ENCODE results near the gene ZNF460. TPM values are rescaled to one million over a fixed set of nuclear protein-coding genes. Genes with fewer than 3 reads are reported as not detected.

ZNF460 gene
- total RNA-seq, 3 donors from 2014 or later: 30.1 to 52.2 (median 49.2) TPM

DNA sequence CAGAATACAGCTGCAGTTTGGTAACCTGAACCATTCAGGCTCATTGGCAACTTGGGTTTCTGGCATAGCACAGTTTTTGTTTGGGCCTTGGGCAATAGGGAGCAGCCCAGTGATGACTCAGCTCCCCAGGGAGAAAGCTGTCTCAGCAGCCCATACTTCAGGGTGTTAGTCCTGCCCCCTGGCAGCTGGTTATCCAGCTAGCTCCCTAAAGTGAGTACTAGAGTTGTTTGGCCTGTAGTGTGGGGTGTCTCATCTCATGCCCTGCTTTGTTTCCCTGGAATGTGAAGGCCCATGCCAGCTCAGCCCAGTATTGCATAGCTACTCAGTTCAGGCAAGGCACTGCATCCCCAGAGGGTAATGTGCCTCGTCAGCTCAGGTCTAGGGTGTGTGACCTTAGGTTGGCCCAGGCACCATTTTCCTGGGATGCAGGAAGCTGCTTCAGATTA, 21.8 kb downstream of the ZNF460 start:
- peaks cover 55% of the 10 kb centered on the region for H3K36me3 Mint-ChIP-seq (ENCODE audit: insufficient read depth)
- peaks cover 15% of the 10 kb centered on the region for H3K9me3 Mint-ChIP-seq
- no peaks in the 10 kb centered on the region for H3K27me3 Mint-ChIP-seq (ENCODE audit: low read depth)
- DNase-seq (no peak), ATAC-seq (no peak)
- no peak overlapping the region for H3K4me3 Mint-ChIP-seq
- H3K4me1 Mint-ChIP-seq (ENCODE audit: low read depth): peaks cover 12% of the 10 kb centered on the region

DNA sequence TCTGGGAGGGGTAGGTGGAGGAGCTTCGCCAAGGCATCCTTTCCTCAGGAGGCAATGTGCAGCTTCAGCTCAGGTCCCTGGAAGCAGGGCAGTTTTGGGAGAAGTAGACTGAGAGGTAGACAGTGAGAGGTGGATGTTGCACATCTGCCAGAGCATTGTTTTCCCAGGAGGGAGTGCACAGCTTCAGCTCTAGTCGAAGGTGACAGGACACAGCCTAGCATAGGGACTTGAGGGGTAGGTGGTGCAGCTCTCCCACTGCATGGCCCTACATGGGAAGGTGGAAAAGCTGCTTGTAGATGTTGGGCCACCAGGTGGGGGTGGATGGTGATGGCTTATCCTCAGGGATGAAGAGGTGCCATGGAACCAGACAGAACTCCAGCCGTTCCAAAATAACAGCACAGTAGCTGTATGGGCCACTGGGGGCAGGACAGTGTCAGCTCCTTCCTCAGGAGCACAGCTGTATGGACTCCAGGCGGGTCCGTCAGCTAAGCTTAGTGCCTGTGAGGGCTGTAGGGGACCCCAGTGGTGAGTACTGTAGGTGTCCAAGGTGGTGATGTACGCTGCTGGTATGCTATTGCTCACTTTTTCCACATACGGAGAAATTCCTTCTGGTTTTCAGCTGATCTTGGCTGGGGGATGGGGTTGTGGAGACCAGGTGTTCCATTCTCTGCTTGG, 22.6 kb downstream of the ZNF460 start:
- no peaks in the 10 kb centered on the region for H3K27me3 Mint-ChIP-seq (ENCODE audit: low read depth)
- peaks cover 48% of the 10 kb centered on the region for H3K36me3 Mint-ChIP-seq (ENCODE audit: insufficient read depth)
- ATAC-seq (no peak), DNase-seq (no peak)
- H3K4me1 Mint-ChIP-seq (ENCODE audit: low read depth): peaks cover 6% of the 10 kb centered on the region
- no peak overlapping the region for H3K4me3 Mint-ChIP-seq
- H3K9me3 Mint-ChIP-seq: peaks cover 8% of the 10 kb centered on the region

DNA sequence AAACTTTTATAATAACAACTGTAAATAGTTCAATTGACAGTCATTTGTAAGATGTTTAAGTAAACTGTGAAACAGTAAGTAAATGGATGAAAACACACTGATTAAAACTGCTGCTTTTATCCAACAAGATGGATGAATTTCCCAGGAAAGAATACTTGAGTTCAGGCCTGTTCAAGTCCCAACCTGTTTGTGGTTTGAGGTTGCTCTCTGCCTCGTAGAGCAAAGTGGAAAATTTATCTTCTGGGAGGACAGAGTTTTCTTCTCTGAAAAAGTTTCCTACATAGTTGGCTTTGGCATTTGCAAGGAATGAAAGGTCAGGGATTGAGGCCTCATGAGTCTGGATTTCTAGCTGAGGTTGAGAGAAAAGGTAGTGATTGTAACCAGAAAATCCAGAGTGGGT, 24.8 kb downstream of the ZNF460 start:
- H3K36me3 Mint-ChIP-seq (ENCODE audit: insufficient read depth): peaks cover 35% of the 10 kb centered on the region
- peaks cover 1% of the 10 kb centered on the region for H3K4me1 Mint-ChIP-seq (ENCODE audit: low read depth)
- ATAC-seq (no peak), DNase-seq (no peak)
- no peaks in the 10 kb centered on the region for H3K27me3 Mint-ChIP-seq (ENCODE audit: low read depth)
- H3K9me3 Mint-ChIP-seq: peaks cover 12% of the 10 kb centered on the region
- no peak overlapping the region for H3K4me3 Mint-ChIP-seq

DNA sequence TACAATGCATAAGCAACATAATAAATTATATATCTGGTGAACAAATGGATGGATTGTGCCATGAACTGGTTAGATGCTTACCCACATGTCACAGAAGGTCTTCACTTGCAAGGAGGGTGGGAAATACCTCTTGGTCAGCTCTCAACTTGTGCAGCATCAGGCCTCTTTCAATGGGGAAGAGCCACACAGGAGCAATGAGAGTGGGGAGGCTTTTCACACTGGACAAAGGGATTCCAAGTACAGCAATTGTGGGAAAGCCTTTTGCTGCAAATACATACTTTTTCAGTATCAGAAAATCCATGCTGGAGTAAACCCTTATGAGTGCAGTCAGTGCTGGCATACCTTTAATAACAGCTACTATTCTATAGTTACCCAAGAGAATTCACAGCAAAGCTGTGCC, 28.2 kb downstream of the ZNF460 start:
- Mint-ChIP-seq H3K27me3 (ENCODE audit: low read depth) (peaks cover 1% of the 10 kb centered on the region), H3K4me3 (no peak overlapping the region), H3K36me3 (ENCODE audit: insufficient read depth) (peaks cover 13% of the 10 kb centered on the region), H3K4me1 (ENCODE audit: low read depth) (peaks cover 1% of the 10 kb centered on the region), H3K9me3 (peaks cover 13% of the 10 kb centered on the region)
- no peak for DNase-seq
- no peak for ATAC-seq

DNA sequence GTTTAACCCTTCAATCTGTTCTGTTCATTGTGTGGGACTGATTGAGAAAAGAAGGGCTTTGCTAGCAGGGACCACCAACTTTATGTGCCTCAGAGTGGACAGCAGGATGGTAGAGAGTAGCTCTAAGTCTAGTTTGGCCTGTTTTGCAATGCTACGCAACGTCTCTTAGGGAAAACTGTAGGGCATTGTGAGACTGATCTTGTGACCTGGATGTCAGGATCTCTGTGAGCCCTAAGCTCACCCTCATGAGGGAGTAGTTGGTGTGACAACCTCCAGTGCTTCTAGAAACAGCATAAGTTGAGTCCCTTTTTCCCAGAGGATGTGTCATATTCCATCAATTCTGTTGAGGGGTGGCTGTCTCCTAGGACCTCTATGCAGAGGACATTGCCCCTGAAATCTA, 30.5 kb downstream of the ZNF460 start:
- H3K4me3 Mint-ChIP-seq: no peak overlapping the region
- peaks cover 28% of the 10 kb centered on the region for H3K9me3 Mint-ChIP-seq
- no peaks in the 10 kb centered on the region for H3K36me3 Mint-ChIP-seq (ENCODE audit: insufficient read depth)
- peaks cover 1% of the 10 kb centered on the region for H3K4me1 Mint-ChIP-seq (ENCODE audit: low read depth)
- peaks cover 16% of the 10 kb centered on the region for H3K27me3 Mint-ChIP-seq (ENCODE audit: low read depth)
- no peak for DNase-seq
- ATAC-seq: no peak

DNA sequence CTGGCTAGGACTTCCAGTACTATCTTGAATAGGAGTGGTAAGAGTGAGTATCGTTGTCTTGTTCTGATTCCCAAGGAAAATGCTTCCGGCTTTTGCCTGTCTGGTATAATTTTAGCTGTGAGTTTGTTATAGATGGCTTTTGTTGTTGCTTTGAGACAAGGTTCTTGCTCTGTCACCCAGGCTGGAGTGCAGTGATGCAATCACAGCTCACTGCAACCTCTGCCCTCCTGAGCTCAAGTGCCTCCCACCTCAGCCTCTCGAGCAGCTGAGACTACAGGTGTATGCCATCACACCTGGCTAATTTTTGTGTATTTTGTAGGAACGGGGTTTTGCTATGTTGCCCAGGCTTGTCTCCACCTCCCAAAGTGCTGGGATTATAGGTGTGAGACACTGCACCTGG, 33.9 kb downstream of the ZNF460 start:
- H3K27me3 Mint-ChIP-seq (ENCODE audit: low read depth): peaks cover 30% of the 10 kb centered on the region
- ATAC-seq (no peak), DNase-seq (no peak)
- H3K36me3 Mint-ChIP-seq (ENCODE audit: insufficient read depth): no peaks in the 10 kb centered on the region
- peaks cover 29% of the 10 kb centered on the region for H3K9me3 Mint-ChIP-seq
- no peak overlapping the region for H3K4me3 Mint-ChIP-seq
- peaks cover 1% of the 10 kb centered on the region for H3K4me1 Mint-ChIP-seq (ENCODE audit: low read depth)

DNA sequence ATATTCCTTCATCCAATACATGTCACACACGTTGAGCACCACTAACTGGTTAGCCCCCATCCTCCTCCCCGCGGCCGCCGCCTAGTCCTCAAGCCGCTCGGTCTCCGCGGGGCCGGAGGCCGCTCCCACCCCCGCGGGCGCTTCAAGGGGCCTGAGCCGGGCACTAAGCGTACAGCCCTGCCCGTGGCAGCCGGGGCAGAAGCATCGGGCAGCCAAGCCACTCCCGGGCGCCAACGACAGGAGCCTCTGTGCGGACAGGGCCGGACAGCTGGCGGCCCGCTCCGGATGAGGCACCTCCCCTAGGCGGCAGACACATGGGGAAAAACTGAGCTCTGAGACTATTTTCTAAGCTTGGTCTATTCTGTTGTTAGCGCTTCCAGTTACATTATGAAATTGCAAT, 37.2 kb downstream of the ZNF460 start:
- peaks cover 5% of the 10 kb centered on the region for H3K36me3 Mint-ChIP-seq (ENCODE audit: insufficient read depth)
- DNase-seq (no peak), ATAC-seq (no peak)

DNA sequence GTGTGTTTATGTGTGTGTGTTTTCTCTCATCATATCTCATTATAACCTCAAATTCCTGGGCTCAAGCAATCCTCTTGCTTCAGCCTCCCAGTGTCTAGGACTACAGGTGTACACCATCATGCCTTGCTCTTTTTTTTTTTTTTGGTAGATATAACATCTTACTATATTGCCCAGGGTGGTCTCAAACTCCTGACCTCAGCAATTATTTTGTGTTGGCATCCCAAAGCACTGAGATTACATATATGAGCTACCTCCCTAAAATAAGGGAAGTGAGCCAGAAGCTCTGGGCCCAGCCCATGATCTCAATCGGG, 39.5 kb downstream of the ZNF460 start:
- peaks cover 20% of the 10 kb centered on the region for H3K27me3 Mint-ChIP-seq (ENCODE audit: low read depth)
- H3K9me3 Mint-ChIP-seq: peaks cover 26% of the 10 kb centered on the region
- H3K36me3 Mint-ChIP-seq (ENCODE audit: insufficient read depth): peaks cover 23% of the 10 kb centered on the region
- H3K4me3 Mint-ChIP-seq: peak overlapping the region; percentile 83
- peaks cover 29% of the 10 kb centered on the region for H3K4me1 Mint-ChIP-seq (ENCODE audit: low read depth)
- DNase-seq (no peak), ATAC-seq (no peak)

More for the DNA sequence above, 37.2 kb downstream of the ZNF460 start:
- Mint-ChIP-seq H3K9me3 (peaks cover 23% of the 10 kb centered on the region), H3K4me3 (no peak overlapping the region), H3K27me3 (ENCODE audit: low read depth) (peaks cover 28% of the 10 kb centered on the region), H3K4me1 (ENCODE audit: low read depth) (peaks cover 24% of the 10 kb centered on the region)

DNA sequence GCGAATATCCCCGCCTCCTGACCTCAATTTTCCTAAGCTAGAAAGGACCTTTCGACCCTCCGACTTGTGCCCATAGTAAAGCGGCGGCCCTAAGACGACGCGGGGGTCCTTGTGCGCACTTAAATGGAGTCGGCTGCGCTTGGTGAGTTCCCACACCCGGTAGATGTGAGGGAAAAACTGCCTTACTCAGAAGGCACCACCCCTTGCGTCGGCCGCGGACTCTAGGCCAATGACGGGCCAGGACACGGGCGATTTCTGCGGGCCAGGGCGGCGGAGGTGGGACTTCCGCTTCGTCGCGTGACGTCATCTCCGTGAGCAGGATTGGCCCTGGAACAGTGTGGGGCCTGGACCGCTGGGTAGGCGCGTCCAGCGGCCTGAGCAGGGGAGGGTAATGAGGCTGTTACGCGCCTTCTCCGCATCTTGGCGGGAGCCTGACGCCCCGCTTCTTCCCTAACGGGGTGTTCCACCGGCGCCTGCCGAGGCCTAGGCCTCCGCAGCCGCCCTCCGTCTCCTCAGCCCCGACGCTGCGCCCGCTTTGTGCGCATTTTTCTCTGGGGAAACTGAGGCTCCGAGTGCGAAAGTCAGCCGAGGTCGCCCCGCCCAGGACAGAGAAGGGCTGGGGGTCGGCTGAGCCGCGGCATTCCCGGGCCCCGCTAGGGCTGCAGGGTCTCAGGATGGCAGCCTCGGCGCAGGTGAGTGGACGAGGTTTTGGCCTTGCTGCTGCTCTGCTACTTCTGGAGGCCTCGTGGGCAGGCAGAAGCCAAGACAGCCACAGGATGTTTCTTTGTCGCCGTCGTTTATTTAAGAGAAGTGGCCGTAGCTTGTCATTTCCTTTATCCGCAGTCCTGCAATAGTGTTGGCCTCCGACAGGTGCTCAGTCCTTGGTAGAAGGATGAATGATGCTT, 40.1 kb downstream of the ZNF460 start, which contains the start of gene ZNF543:
ZNF543 (plus strand) TSS at position 293 of the 905 bp plus-strand sequence; CDS start at position 675, 382 bp downstream.
- peaks cover 29% of the 10 kb centered on the region for H3K36me3 Mint-ChIP-seq (ENCODE audit: insufficient read depth)
- peaks cover 29% of the 10 kb centered on the region for H3K4me1 Mint-ChIP-seq (ENCODE audit: low read depth)
- peak within 1 kb of the TSS; percentile 83 for H3K4me3 Mint-ChIP-seq
- ATAC-seq (peak; percentile 98 to 99), DNase-seq (peak; percentile 90)
- peaks cover 23% of the 10 kb centered on the region for H3K9me3 Mint-ChIP-seq
- peaks cover 17% of the 10 kb centered on the region for H3K27me3 Mint-ChIP-seq (ENCODE audit: low read depth)

DNA sequence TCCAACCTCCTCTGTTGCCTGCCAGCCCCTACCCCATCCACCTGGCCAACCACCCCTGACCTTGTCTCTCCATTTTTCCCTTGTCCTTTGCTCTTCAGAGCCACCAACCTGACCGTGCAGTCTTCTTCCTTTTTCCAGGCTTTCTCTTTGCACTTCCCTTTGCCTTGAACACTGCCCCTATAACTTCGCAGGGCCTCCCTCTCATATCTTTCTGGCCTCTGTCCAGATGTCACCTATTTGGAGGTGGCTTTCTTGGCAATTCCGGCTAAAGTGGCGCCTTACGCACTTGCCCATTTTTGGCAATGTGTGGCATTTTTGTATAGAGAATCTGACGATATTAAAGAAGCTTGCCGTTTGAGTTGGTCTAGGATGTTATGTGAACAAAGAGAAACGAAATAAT, 40.8 kb downstream of the ZNF460 start:
- DNase-seq: no peak
- peaks cover 29% of the 10 kb centered on the region for H3K4me1 Mint-ChIP-seq (ENCODE audit: low read depth)
- peaks cover 10% of the 10 kb centered on the region for H3K27me3 Mint-ChIP-seq (ENCODE audit: low read depth)
- peaks cover 36% of the 10 kb centered on the region for H3K36me3 Mint-ChIP-seq (ENCODE audit: insufficient read depth)
- no peak for ATAC-seq
- peak overlapping the region; percentile 83 for H3K4me3 Mint-ChIP-seq
- peaks cover 18% of the 10 kb centered on the region for H3K9me3 Mint-ChIP-seq

DNA sequence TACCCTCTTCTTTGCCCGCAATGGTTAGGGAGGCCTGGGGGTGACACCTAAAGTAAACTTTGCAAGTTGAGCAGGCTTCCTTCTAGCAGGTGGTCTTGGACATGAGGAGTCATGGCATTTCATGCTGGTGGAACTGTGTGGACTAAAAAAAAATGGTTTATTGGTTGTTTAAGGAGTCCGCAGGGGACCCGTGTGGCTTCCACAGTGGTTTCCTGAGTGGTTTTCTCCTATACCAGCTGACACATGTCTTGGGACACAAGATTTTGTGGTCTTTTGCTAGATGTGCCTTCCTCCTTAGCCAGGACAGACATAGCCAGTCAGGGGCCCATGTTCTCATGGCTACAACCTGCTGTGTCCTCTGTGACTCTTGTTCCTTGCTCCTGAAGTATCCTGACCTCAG, 41.5 kb downstream of the ZNF460 start:
- Mint-ChIP-seq H3K36me3 (ENCODE audit: insufficient read depth) (peaks cover 42% of the 10 kb centered on the region), H3K9me3 (peaks cover 15% of the 10 kb centered on the region), H3K27me3 (ENCODE audit: low read depth) (peaks cover 6% of the 10 kb centered on the region), H3K4me3 (peak overlapping the region; percentile 83), H3K4me1 (ENCODE audit: low read depth) (peaks cover 29% of the 10 kb centered on the region)
- no peak for DNase-seq
- ATAC-seq: no peak

DNA sequence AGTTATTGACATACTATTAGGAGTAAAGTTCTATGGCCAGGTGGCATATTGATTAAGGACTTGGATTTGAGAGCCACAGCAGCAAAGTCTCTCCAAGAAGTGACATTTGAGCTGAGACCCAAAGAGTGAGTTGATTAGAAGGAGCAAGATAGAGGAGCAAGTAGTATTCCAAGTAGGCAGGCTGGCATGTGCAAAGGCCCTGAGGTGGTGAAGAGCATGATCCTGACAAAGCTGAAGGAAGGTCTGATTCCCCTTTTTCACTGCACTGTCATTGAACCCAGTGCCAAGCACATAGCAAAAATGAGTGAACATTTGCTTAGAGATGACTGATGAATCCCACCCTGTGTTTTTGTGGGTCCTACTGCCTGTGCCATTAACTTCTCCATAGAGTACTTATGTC, 44.7 kb downstream of the ZNF460 start:
- Mint-ChIP-seq H3K4me1 (ENCODE audit: low read depth) (peaks cover 23% of the 10 kb centered on the region), H3K36me3 (ENCODE audit: insufficient read depth) (peaks cover 66% of the 10 kb centered on the region), H3K9me3 (peaks cover 34% of the 10 kb centered on the region), H3K4me3 (no peak overlapping the region), H3K27me3 (ENCODE audit: low read depth) (no peaks in the 10 kb centered on the region)
- no peak for ATAC-seq
- no peak for DNase-seq

DNA sequence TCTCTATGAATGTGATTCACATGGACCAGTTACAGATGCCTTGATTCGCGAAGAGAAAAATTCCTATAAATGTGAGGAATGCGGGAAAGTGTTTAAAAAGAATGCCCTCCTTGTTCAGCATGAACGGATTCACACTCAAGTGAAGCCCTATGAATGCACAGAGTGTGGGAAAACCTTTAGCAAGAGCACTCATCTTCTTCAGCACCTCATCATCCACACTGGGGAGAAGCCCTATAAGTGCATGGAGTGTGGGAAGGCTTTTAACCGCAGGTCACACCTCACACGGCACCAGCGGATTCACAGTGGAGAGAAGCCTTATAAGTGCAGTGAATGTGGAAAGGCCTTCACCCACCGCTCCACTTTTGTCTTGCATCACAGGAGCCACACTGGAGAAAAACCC, 47.7 kb downstream of the ZNF460 start:
- no peak for DNase-seq
- Mint-ChIP-seq H3K4me3 (no peak overlapping the region), H3K4me1 (ENCODE audit: low read depth) (no peaks in the 10 kb centered on the region), H3K9me3 (peaks cover 28% of the 10 kb centered on the region), H3K36me3 (ENCODE audit: insufficient read depth) (peaks cover 62% of the 10 kb centered on the region), H3K27me3 (ENCODE audit: low read depth) (no peaks in the 10 kb centered on the region)
- no peak for ATAC-seq

DNA sequence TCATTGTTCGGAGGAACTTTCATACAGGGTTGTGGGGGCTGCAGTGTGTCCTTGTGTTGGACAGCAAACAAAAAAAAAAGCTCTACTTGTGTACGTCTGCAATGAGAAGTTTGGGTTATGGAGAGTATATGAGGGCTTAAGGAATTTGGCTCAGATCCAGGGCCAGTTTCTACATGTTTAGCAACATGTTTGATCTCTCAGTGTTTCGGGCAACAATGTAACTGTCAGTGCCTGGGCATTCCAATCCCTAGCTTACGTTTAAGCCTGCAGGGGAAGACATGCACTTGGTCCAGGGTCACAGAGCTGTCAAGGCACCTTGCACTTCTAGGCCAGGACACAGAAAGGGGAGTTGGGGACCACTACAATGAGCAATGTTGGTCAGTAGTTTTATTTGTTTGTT, 53.9 kb downstream of the ZNF460 start:
- Mint-ChIP-seq H3K4me3 (no peak overlapping the region), H3K9me3 (peaks cover 29% of the 10 kb centered on the region), H3K4me1 (ENCODE audit: low read depth) (no peaks in the 10 kb centered on the region), H3K36me3 (ENCODE audit: insufficient read depth) (peaks cover 7% of the 10 kb centered on the region), H3K27me3 (ENCODE audit: low read depth) (no peaks in the 10 kb centered on the region)
- DNase-seq (no peak), ATAC-seq (no peak)

DNA sequence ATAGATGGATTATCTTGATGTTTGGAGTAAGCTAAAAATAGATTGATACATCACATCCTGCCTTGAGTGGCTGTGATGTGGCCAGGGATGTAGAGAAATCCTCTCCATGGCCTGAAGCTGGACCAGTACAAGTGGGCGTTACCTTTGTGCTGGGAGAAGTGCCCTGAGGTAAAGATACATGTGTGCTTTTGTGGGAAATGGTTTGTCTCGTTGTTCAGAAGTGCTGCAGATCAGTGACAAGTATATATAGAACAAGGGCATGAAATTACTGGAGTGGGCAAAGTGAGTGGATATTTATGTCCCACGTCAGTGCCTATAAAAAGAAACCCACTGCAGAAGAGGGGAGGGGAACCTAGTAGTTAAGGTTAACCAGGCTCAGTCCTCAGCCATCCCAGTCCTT, 58.6 kb downstream of the ZNF460 start:
- peaks cover 27% of the 10 kb centered on the region for H3K9me3 Mint-ChIP-seq
- H3K4me3 Mint-ChIP-seq: no peak overlapping the region
- no peak for DNase-seq
- H3K27me3 Mint-ChIP-seq (ENCODE audit: low read depth): no peaks in the 10 kb centered on the region
- no peaks in the 10 kb centered on the region for H3K4me1 Mint-ChIP-seq (ENCODE audit: low read depth)
- no peak for ATAC-seq
- H3K36me3 Mint-ChIP-seq (ENCODE audit: insufficient read depth): peaks cover 3% of the 10 kb centered on the region

All from activated T-cell treated with anti-CD3 and anti-CD28 coated beads, Interleukin-2, amount 50 U/mL, for 4 hours (primary cell).